HG03139 (cell line): ENCODE results near the gene ZBTB9.
"Not testable (repeated sequence)": the region's sequence is repeated elsewhere in the genome, so short reads cannot be mapped to it uniquely, and the experiment has no call there.

Source experiments
- ATAC-seq: cut with Tn5 transposase; IDR thresholded peaks from one replicate; pipeline ENCODE4 v1.9.1; 2021; ENCODE audit not compliant: unreplicated experiment

ZBTB9 gene

GRCh38 chr6:33459226-33459625, 4.8 kb downstream of the ZBTB9 start:
- ATAC-seq: no peak

DNA sequence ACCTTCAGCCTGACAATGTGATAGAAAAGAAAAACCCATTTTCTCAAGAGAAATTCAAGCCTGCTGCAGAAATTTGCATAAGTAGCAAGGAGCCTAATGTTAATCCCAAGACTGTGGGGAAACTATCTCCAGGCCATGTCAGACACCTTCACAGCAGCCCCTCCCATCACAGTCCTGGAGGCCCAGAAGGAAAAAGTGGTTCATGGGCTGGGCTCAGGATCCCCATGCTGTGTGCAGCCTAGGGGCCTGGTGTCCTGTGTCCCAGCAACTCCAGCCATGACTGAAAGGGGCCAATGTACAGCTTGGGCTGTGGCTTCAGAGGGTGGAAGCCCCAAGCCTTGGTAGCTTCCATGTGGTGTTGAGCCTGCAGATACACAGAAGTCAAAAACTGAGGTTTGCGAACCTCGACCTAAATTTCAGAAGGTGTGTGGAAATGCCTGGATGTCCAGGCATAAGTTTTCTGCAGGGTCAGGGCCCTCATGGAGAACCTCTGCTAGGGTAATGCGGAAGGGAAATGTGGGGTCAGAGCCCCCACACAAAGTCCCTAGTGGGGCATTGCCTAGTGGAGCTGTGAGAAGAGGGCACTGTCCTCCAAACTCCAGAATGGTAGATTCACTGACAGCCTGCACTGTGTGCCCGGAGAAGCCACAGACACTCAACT, 11.8 kb downstream of the ZBTB9 start:
- no peak for ATAC-seq

DNA sequence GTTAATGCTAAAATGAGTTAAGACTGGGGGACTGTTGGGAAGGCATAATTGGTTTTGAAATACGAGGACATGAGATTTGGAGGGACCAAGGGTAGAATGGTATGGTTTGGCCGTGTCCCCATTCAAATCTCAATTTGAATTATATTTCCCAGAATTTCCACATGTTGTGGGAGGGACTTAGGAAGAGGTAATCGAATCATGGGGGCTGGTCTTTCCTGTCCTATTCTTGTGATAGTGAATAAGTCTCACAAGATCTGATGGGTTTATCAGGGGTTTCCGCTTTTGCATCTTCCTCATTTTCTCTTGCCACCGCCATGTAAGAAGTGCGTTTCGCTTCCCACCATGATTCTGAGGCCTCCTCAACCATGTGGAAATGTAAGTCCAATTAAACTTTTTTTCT, 12.7 kb downstream of the ZBTB9 start:
- no peak for ATAC-seq

- no peak for ATAC-seq
Measured at GRCh38 chr6:33469661-33470060, 15.3 kb downstream of the ZBTB9 start.

- no peak for ATAC-seq
Measured at GRCh38 chr6:33477864-33478263, 23.5 kb downstream of the ZBTB9 start.

GRCh38 chr6:33481192-33481591, 26.8 kb downstream of the ZBTB9 start:
- ATAC-seq: no peak

DNA sequence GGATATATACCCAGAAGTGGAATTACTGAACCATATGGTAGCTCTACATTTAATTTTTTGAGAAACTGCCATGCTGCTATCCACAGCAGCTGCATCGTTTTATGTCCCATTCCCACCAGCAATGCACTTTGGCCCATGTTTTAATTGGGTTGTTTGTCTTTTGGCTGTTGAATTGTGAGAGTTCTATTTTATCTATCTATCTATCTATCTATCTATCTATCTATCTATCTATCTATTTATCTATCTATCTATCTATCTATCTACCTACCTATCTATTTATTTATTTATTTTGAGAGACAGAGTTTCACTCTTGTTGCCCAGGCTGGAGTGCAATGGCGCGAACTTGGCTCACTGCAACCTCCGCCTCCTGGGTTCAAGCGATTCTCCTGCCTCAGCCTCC, 28.2 kb downstream of the ZBTB9 start:
- ATAC-seq: not testable (repeated sequence)

GRCh38 chr6:33483678-33484077, 29.3 kb downstream of the ZBTB9 start:
- ATAC-seq: no peak

GRCh38 chr6:33484673-33485262, 30.4 kb downstream of the ZBTB9 start:
- not testable (repeated sequence) for ATAC-seq

- ATAC-seq: not testable (repeated sequence)
Measured at GRCh38 chr6:33485680-33486079, 31.3 kb downstream of the ZBTB9 start.

DNA sequence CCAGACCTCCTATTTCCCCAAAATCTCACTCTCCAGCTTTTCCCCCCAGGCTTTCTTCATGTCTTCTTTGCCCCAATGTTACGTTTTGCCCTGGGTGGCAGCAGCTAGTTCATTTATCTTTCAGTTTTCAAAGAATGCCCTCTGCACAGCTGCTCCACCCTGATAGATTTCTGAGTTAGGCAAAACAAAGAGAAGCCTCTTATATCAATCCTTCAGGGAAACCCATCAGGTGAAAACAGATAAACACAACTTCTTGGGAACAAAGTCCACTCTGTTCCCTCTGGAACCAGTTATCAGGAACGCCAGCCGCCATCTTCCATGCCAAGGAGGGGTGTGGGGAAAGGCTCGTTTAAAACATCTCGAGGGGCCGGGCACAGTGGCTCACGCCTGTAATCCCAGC, 34.0 kb downstream of the ZBTB9 start:
- ATAC-seq: no peak

DNA sequence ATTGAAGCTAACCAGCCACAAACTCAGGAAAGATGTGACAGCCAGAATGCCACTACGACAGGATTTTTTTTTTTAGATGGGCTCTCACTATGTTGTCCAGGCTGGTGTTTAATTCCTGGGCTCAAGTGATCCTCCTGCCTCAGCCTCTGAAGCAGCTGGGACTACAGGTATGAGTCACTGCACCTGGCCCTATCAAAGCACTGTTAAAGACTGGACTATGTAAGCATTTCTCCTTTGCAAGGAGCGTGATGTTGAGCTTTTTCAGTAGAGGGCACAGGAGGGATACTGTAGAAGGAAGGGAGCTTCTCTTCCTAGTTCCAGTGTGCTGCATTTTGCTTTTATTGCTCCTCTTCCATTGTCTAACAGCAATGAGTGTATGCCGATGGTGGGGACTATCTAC, 35.8 kb downstream of the ZBTB9 start:
- ATAC-seq: no peak

- no peak for ATAC-seq
Measured at GRCh38 chr6:33490621-33491020, 36.2 kb downstream of the ZBTB9 start.

DNA sequence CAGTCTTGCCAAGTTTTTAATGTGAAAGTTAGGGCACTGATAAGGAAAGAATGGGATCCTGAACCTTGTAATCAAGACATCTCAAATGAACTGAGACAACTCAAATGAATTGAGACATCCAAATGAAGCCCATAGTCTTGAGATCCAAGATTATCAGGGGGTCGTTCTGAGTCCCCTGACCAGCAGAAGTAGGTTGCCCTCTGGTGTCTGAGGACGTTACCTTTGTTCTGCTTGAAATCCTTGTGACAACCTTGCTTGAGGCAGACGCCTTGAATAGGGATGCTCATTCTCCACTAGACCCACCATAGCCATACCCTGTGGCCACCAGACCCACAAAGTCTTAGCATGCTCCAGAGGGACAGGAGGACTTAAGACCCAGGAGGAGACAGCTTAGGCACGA, 37.7 kb downstream of the ZBTB9 start:
- ATAC-seq: no peak

GRCh38 chr6:33497157-33497556, 42.8 kb downstream of the ZBTB9 start:
- no peak for ATAC-seq

GRCh38 chr6:33502486-33502885, 48.1 kb downstream of the ZBTB9 start:
- no peak for ATAC-seq

DNA sequence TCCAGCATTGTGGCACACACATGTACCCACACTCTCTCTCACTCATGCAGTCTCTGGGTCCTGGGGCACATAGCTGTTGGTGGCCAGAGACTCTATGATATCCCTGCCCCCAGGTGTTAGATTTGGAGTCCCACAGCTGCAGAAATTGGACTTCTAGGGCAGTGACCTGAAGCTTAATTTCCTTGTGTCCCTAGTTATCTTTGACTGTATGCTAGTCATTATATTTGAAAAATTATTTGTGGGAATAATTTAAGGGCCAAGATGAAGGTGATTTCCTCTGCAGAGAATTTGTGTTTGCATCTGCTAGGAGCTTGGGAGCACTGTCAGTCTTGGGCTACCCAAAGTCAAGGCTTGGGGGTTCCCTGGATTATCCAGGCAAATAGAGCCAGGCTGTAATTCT, 50.1 kb downstream of the ZBTB9 start:
- ATAC-seq: no peak

- ATAC-seq: no peak
Measured at GRCh38 chr6:33505548-33506370, 51.4 kb downstream of the ZBTB9 start.
